GM12874 (cell line): ENCODE data around the gene HOXC5.

Source experiments
- CTCF ChIP-seq: IDR thresholded peaks from 2 replicates; pipeline ENCODE4 v1.5.1; 2011; ENCODE audit warnings: low read depth, mild to moderate bottlenecking, control low read depth, low read length, moderate library complexity; ENCODE audit not compliant: insufficient read depth

HOXC5 gene

GRCh38 chr12:53993162-53994008 is 39.5 kb upstream of the HOXC5 start:
- no peak for TF ChIP-seq CTCF

GRCh38 chr12:53994009-53994263 is 38.9 kb upstream of the HOXC5 start:
- no peak for TF ChIP-seq CTCF

GRCh38 chr12:53994264-53995001 is 38.4 kb upstream of the HOXC5 start:
- TF ChIP-seq CTCF = no peak

- no peak for TF ChIP-seq CTCF
Measured at GRCh38 chr12:53995002-53995377, 37.9 kb upstream of the HOXC5 start.

- TF ChIP-seq CTCF = no peak
Measured at GRCh38 chr12:53995378-53996239, 37.2 kb upstream of the HOXC5 start.

GRCh38 chr12:53996240-53997203 is 36.3 kb upstream of the HOXC5 start:
- no peak for TF ChIP-seq CTCF
